Heart left ventricle (tissue), 13 donors: ENCODE results near the gene PGM2.

Experiments
- CTCF ChIP-seq, 12 donors: fragments of 200-600 bp; sonication (generic) in 4 of 12; IDR thresholded peaks; one replicate each; pipeline versions ENCODE4 v1.5.0 to v1.8.0; 2018 to 2022; ENCODE audit warnings: antibody characterized with exemption in 12 of 12, mild to moderate bottlenecking in 5 of 12
- POLR2A ChIP-seq, 2 donors: fragments of 450-650 bp; IDR thresholded peaks; one replicate each; pipeline ENCODE4 v1.6.1; 2017; ENCODE audit warnings: antibody characterized with exemption in 2 of 2, mild to moderate bottlenecking in 2 of 2, moderate library complexity in 2 of 2
- donor health status: ischemic (EF 13 %, LVEDD 7.1; RV severe dilation, severe dysfunction).
- donor health status: DM: no; HTN: yes; CAD: no.
- donor health status: DM: no; HTN: no; CAD: no.
- donor health status: ischemic (EF 25% LVEDD 6.9; RV normal size, moderate dysfunction).
- donor health status: ischemic (EF 25% LVEDD 5.7; RV mildly dilated, moderate dysfunction).
- donor health status: ischemic (EF 35%, LVEDD 5.7; RV mildly dilated, moderate dysfunction).
- donor health status: nonischemic (EF 11% LVEDD 7.7; RV severe dilation, severe dysfunction).
- donor health status: DM: yes; HTN: yes; CAD: no.
- donor health status: PGD.
- donor health status: ischemic (EF 29% LVEDD 5.4; RV normal size, mild dysfunction).
- donor health status: nonischemic (EF 23%, LVEDD 6.1; RV moderate dilation, normal function).

- no peak for TF ChIP-seq CTCF (IDR thresholded peaks at IDR 0.05)
- no peak for TF ChIP-seq POLR2A (IDR thresholded peaks at IDR 0.05)
These were observed 49.7 kb downstream of the PGM2 start for GRCh38 chr4:37876156-37876555.
